Ammon's horn (tissue), 1 donor: ENCODE results near the gene SLC24A4.

Experiments
- DNase-seq: peaks from one replicate; pipeline ENCODE4 v3.0.0-alpha.2; 2016; ENCODE audit warnings: low spot score

SLC24A4 gene

GRCh38 chr14:92500491-92500941 lies 177.6 kb downstream of the SLC24A4 start:
- DNase-seq: peak; percentile 73

GRCh38 chr14:92501891-92502351 lies 179.0 kb downstream of the SLC24A4 start:
- no peak for DNase-seq

GRCh38 chr14:92502541-92503286 lies 179.7 kb downstream of the SLC24A4 start:
- DNase-seq: no peak

- no peak for DNase-seq
Observed at GRCh38 chr14:92503756-92504491, 181.0 kb downstream of the SLC24A4 start.

GRCh38 chr14:92505826-92506225 lies 182.9 kb downstream of the SLC24A4 start:
- DNase-seq: no peak

GRCh38 chr14:92506231-92506630 lies 183.3 kb downstream of the SLC24A4 start:
- no peak for DNase-seq

GRCh38 chr14:92507174-92507768 lies 184.3 kb downstream of the SLC24A4 start:
- no peak for DNase-seq

GRCh38 chr14:92510972-92511371 lies 188.0 kb downstream of the SLC24A4 start:
- DNase-seq: no peak

- DNase-seq: no peak
Observed at GRCh38 chr14:92511453-92512238, 188.7 kb downstream of the SLC24A4 start.

- no peak for DNase-seq
Observed at GRCh38 chr14:92512807-92513203, 189.8 kb downstream of the SLC24A4 start.

- no peak for DNase-seq
Observed at GRCh38 chr14:92513204-92513965, 190.4 kb downstream of the SLC24A4 start, which contains the start of gene RIN3. Gene RIN3 (plus strand): TSS chr14:92513781. CDS start chr14:92513933, 152 bp downstream.

- no peak for DNase-seq
Observed at GRCh38 chr14:92513966-92514843, 191.2 kb downstream of the SLC24A4 start.

GRCh38 chr14:92514844-92515514 lies 192.0 kb downstream of the SLC24A4 start:
- no peak for DNase-seq

GRCh38 chr14:92515546-92516343 lies 192.8 kb downstream of the SLC24A4 start:
- no peak for DNase-seq

- DNase-seq: no peak
Observed at GRCh38 chr14:92516344-92516965, 193.5 kb downstream of the SLC24A4 start.

- no peak for DNase-seq
Observed at GRCh38 chr14:92516966-92517506, 194.1 kb downstream of the SLC24A4 start.

GRCh38 chr14:92517761-92518160 lies 194.8 kb downstream of the SLC24A4 start:
- no peak for DNase-seq
